GM18868 (cell line): ENCODE data around the gene PRSS50.
A peak's percentile ranks its signal among the peaks of the same experiment; 100 is the strongest.

Source experiments
- ATAC-seq: cut with Tn5 transposase; IDR thresholded peaks from one replicate; pipeline ENCODE4 v1.9.1; 2021; ENCODE audit warnings: mild to moderate bottlenecking, moderate library complexity; ENCODE audit not compliant: unreplicated experiment

PRSS50 gene

GRCh38 chr3:46729038-46729437, 11.4 kb upstream of the PRSS50 start:
- ATAC-seq = no peak

- ATAC-seq = no peak
Measured at GRCh38 chr3:46725621-46726314, 8.1 kb upstream of the PRSS50 start.

GRCh38 chr3:46724424-46724823, 6.8 kb upstream of the PRSS50 start:
- no peak for ATAC-seq

- ATAC-seq = no peak
Measured at GRCh38 chr3:46722443-46722842, 4.8 kb upstream of the PRSS50 start.

GRCh38 chr3:46721009-46721408, 3.3 kb upstream of the PRSS50 start:
- no peak for ATAC-seq

GRCh38 chr3:46719735-46720271, 2.1 kb upstream of the PRSS50 start:
- no peak for ATAC-seq

GRCh38 chr3:46719044-46719565, 1.4 kb upstream of the PRSS50 start:
- no peak for ATAC-seq

- ATAC-seq = no peak
Measured at GRCh38 chr3:46716461-46717441, 918 bp downstream of the PRSS50 start.

- ATAC-seq = no peak
Measured at GRCh38 chr3:46715507-46716175, 2.0 kb downstream of the PRSS50 start.

- no peak for ATAC-seq
Measured at GRCh38 chr3:46714728-46715506, 2.8 kb downstream of the PRSS50 start.

GRCh38 chr3:46713898-46714552, 3.6 kb downstream of the PRSS50 start:
- ATAC-seq = peak; percentile 80

- ATAC-seq = no peak
Measured at GRCh38 chr3:46713050-46713897, 4.4 kb downstream of the PRSS50 start.

- no peak for ATAC-seq
Measured at GRCh38 chr3:46712191-46713049, 5.2 kb downstream of the PRSS50 start.

- ATAC-seq = no peak
Measured at GRCh38 chr3:46711760-46712159, 5.9 kb downstream of the PRSS50 start.

GRCh38 chr3:46711305-46711704, 6.4 kb downstream of the PRSS50 start:
- no peak for ATAC-seq

- ATAC-seq = no peak
Measured at GRCh38 chr3:46710671-46711295, 6.9 kb downstream of the PRSS50 start.

GRCh38 chr3:46710229-46710628, 7.4 kb downstream of the PRSS50 start:
- no peak for ATAC-seq
